Measurements from ENCODE around the gene EXOC6. TPM values are rescaled to one million over a fixed set of nuclear protein-coding genes. Genes with fewer than 3 reads are reported as not detected.

EXOC6 gene
- total and polyA plus RNA-seq, 10 of the 15 experiments (the other 5 are each of a cell fraction or from before 2014, with no cell fraction given) = 7.6 to 53.8 (median 13.3) TPM

GRCh38 chr10:93063977-93064660 lies 215.8 kb downstream of the EXOC6 start:
- Histone ChIP-seq H3K9ac (ENCODE audit: control insufficient read depth, insufficient read depth, low read length) (no peak overlapping the region), H2AFZ (ENCODE audit: control insufficient read depth, low read depth, low read length) (no peak overlapping the region), H3K79me2 (ENCODE audit: control insufficient read depth, insufficient read depth, low read length) (no peaks in the 10 kb centered on the region), H4K20me1 (ENCODE audit: control insufficient read depth, insufficient read depth) (no peaks in the 10 kb centered on the region), H3K36me3 (ENCODE audit: control insufficient read depth in 2 of 2, insufficient read depth in 2 of 2, low read length in 1 of 2) (no peaks in the 10 kb centered on the region), H3K9me3 (replicated peaks; ENCODE audit: control insufficient read depth, insufficient read depth, low read length) (no peaks in the 10 kb centered on the region), H3K4me2 (ENCODE audit: control insufficient read depth, insufficient read depth) (no peak overlapping the region), H3K4me1 (ENCODE audit: control insufficient read depth, insufficient read depth, low read length) (no peaks in the 10 kb centered on the region), H3K27me3 (replicated peaks in 1 of 2; ENCODE audit: control insufficient read depth in 2 of 2, insufficient read depth in 2 of 2, low read length in 1 of 2) (peaks cover 8 to 32% of the 10 kb centered on the region in 2 experiments), H3K27ac (ENCODE audit: control insufficient read depth, insufficient read depth) (no peak overlapping the region), H3K4me3 (no peak overlapping the region)
- RAD21 ChIA-PET (ENCODE audit: unreplicated experiment) = interaction anchor here (1.0 kb wide), 1 partner anchor 177 kb away, joined by 3 read pairs; no protein-coding TSS in a partner anchor
- BruUV-seq (replicated peaks) = no TSS peak
- no peak for ATAC-seq
- POLR2A ChIA-PET = no interaction called here
- no peak for TF ChIP-seq RELB (IDR thresholded peaks at IDR 0.05; ENCODE audit: low read depth)
- no peak for TF ChIP-seq STAT1 (conservative IDR thresholded peaks at IDR 0.05)
- TF ChIP-seq ZBTB4 (CRISPR knock-in tag; IDR thresholded peaks at IDR 0.05) = no peak
- TF ChIP-seq CTCF (IDR thresholded peaks at IDR 0.05 in 2 of 3, conservative IDR thresholded peaks at IDR 0.05 in 1 of 3; ENCODE audit: control insufficient read depth in 2 of 3, extremely low read depth in 1 of 3, insufficient read depth in 1 of 3, low read depth in 3 of 3, low read length in 3 of 3) = no peak
- TF ChIP-seq ZNF217 (IDR thresholded peaks at IDR 0.05) = no peak
- no peak for TF ChIP-seq RFX5 (IDR thresholded peaks at IDR 0.05; ENCODE audit: low read depth, low read length)
- TF ChIP-seq REST (IDR thresholded peaks at IDR 0.05; ENCODE audit: low read depth, low read length) = no peak
- intact Hi-C loops (cut with micrococcal nuclease; ENCODE audit: unreplicated experiment) (no loop called here), in situ Hi-C loops (cut with MboI) (no loop called here)
- 63% methylated on average over 9 of the region's 9 CpGs for WGBS (ENCODE audit: insufficient coverage, insufficient replicate concordance, low lambda C conversion rate, missing lambda C conversion rate)
- FAIRE-seq = no peak
- no peak for DNase-seq (ENCODE audit: low read depth, low spot score)
- CTCF ChIA-PET = interaction anchor here (0.8 kb wide), 1 partner anchor 99 kb away, joined by 3 read pairs; no protein-coding TSS in a partner anchor
- SMC1A ChIA-PET (ENCODE audit: uncharacterized antibody, unreplicated experiment) = no interaction called here
